ENCODE data around the gene CALB2. TPM values are rescaled to one million over a fixed set of nuclear protein-coding genes. Genes with fewer than 3 reads are reported as not detected.

The CALB2 gene
- polyA plus RNA-seq, 1 donor from 2014 or later, result 1.1 TPM

GRCh38 chr16:71425746-71426068 lies 67.2 kb downstream of the CALB2 start:
- peak overlapping the region; percentile 61 for H3K9ac ChIP-seq (ENCODE audit: low read length)
- peak overlapping the region; percentile 69 for H3K4me3 ChIP-seq (ENCODE audit: low read length)
- H3F3A ChIP-seq (ENCODE audit: insufficient read depth, low read length, poor library complexity, severe bottlenecking), result no peaks in the 10 kb centered on the region
- H3K36me3 ChIP-seq (ENCODE audit: insufficient read depth, low read length), result no peaks in the 10 kb centered on the region
- H3K27ac ChIP-seq (ENCODE audit: low read length), result peak overlapping the region; percentile 30
- no peaks in the 10 kb centered on the region for H4K20me1 ChIP-seq (ENCODE audit: insufficient read depth)
- peak overlapping the region; percentile 25 for H2AFZ ChIP-seq (ENCODE audit: low read depth, low read length)
- no peak overlapping the region for H3K4me2 ChIP-seq (ENCODE audit: low read length)
- TF ChIP-seq EP300 (conservative IDR thresholded peaks at IDR 0.05; ENCODE audit: poor library complexity, severe bottlenecking) (no peak), POLR2AphosphoS5 (IDR thresholded peaks at IDR 0.05) (no peak), RAD21 (conservative IDR thresholded peaks at IDR 0.05) (no peak), REST (IDR thresholded peaks at IDR 0.05; ENCODE audit: borderline replicate concordance) (no peak), SMC3 (conservative IDR thresholded peaks at IDR 0.05; ENCODE audit: poor library complexity) (no peak), CTCF (IDR thresholded peaks at IDR 0.05; ENCODE audit: poor library complexity, severe bottlenecking) (no peak), EZH2 (IDR thresholded peaks at IDR 0.05; ENCODE audit: borderline replicate concordance, insufficient read depth, low read length, poor library complexity, severe bottlenecking) (no peak), MXI1 (conservative IDR thresholded peaks at IDR 0.05; ENCODE audit: poor library complexity, severe bottlenecking) (no peak), TAF1 (IDR thresholded peaks at IDR 0.05; ENCODE audit: low read depth) (no peak)
- H3K9me3 ChIP-seq (ENCODE audit: low read length), result no peaks in the 10 kb centered on the region
- H3K27me3 ChIP-seq (ENCODE audit: insufficient read depth, low read depth, low read length), result peaks cover 25% of the 10 kb centered on the region
- no peaks in the 10 kb centered on the region for H3K9me2 ChIP-seq (ENCODE audit: insufficient read depth, low read length)
- H3K79me2 ChIP-seq (replicated peaks; ENCODE audit: insufficient read depth, low read length), result no peaks in the 10 kb centered on the region

GRCh38 chr16:71426069-71426879 lies 67.8 kb downstream of the CALB2 start:
- Histone ChIP-seq H3K4me3 (ENCODE audit: low read length) (peak overlapping the region; percentile 69), H3F3A (ENCODE audit: insufficient read depth, low read length, poor library complexity, severe bottlenecking) (no peaks in the 10 kb centered on the region), H3K79me2 (replicated peaks; ENCODE audit: insufficient read depth, low read length) (no peaks in the 10 kb centered on the region), H3K27ac (ENCODE audit: low read length) (peak overlapping the region; percentile 30), H4K20me1 (ENCODE audit: insufficient read depth) (no peaks in the 10 kb centered on the region), H3K4me2 (ENCODE audit: low read length) (no peak overlapping the region), H3K27me3 (ENCODE audit: insufficient read depth, low read depth, low read length) (peaks cover 25% of the 10 kb centered on the region), H3K9me3 (ENCODE audit: low read length) (no peaks in the 10 kb centered on the region), H3K36me3 (ENCODE audit: insufficient read depth, low read length) (no peaks in the 10 kb centered on the region), H3K9me2 (ENCODE audit: insufficient read depth, low read length) (no peaks in the 10 kb centered on the region), H3K9ac (ENCODE audit: low read length) (peak overlapping the region; percentile 61), H2AFZ (ENCODE audit: low read depth, low read length) (peak overlapping the region; percentile 25)
- TF ChIP-seq SMC3 (conservative IDR thresholded peaks at IDR 0.05; ENCODE audit: poor library complexity) (no peak), CTCF (IDR thresholded peaks at IDR 0.05; ENCODE audit: poor library complexity, severe bottlenecking) (peak; percentile 23), RAD21 (conservative IDR thresholded peaks at IDR 0.05) (no peak), TAF1 (IDR thresholded peaks at IDR 0.05; ENCODE audit: low read depth) (no peak), MXI1 (conservative IDR thresholded peaks at IDR 0.05; ENCODE audit: poor library complexity, severe bottlenecking) (peak; percentile 59), REST (IDR thresholded peaks at IDR 0.05; ENCODE audit: borderline replicate concordance) (peak; percentile 13), EP300 (conservative IDR thresholded peaks at IDR 0.05; ENCODE audit: poor library complexity, severe bottlenecking) (no peak), POLR2AphosphoS5 (IDR thresholded peaks at IDR 0.05) (no peak), EZH2 (IDR thresholded peaks at IDR 0.05; ENCODE audit: borderline replicate concordance, insufficient read depth, low read length, poor library complexity, severe bottlenecking) (no peak)

Measured in neural cell (in vitro differentiated cells).